Esophagus squamous epithelium (tissue), 5 donors: ENCODE results near the gene SULT1A2. TPM values are rescaled to one million over a fixed set of nuclear protein-coding genes. Genes with fewer than 3 reads are reported as not detected.

Source experiments
- DNase-seq: peaks from one replicate; lab custom pipeline; 2025; lab: John Stamatoyannopoulos, UW
- H3K27ac ChIP-seq, 4 donors: fragments of 200-600 bp; sonication (generic); one replicate each; pipeline ENCODE4 v1.5.1; 2016 to 2019; ENCODE audit warnings: mild to moderate bottlenecking in 1 of 4
- H3K27me3 ChIP-seq, 4 donors: fragments of 200-600 bp; sonication (generic); 1 replicate in 3 of 4; 2 replicates in 1 of 4; pipeline versions ENCODE4 v1.5.1 to v1.6.0; 2017 to 2021; ENCODE audit warnings: antibody characterized with exemption in 1 of 4
- H3K36me3 ChIP-seq, 3 donors: fragments of 200-600 bp; sonication (generic); one replicate each; pipeline ENCODE4 v1.5.1; 2016 to 2019
- H3K4me1 ChIP-seq, 3 donors: fragments of 200-600 bp; sonication (generic); one replicate each; pipeline ENCODE4 v1.5.1; 2017 to 2019
- H3K4me3 ChIP-seq, 4 donors: fragments of 200-600 bp; sonication (generic); 1 replicate in 3 of 4; 2 replicates in 1 of 4; pipeline ENCODE4 v1.5.1; 2016 to 2019; ENCODE audit warnings: mild to moderate bottlenecking in 2 of 4, moderate library complexity in 1 of 4
- H3K9me3 ChIP-seq, 3 donors: fragments of 200-600 bp; sonication (generic); one replicate each; pipeline ENCODE4 v1.5.1; 2016 to 2019
- CTCF ChIP-seq, 6 experiments: fragments of 450-650 bp in 4 of 6; fragments of 200-600 bp in 2 of 6; sonication (generic) in 2 of 6; IDR thresholded peaks; one replicate each; pipeline ENCODE4 v1.5.1; 2016 to 2019; ENCODE audit warnings: antibody characterized with exemption in 6 of 6, mild to moderate bottlenecking in 4 of 6, moderate library complexity in 4 of 6
- POLR2A ChIP-seq, 4 donors: fragments of 450-650 bp; IDR thresholded peaks; one replicate each; pipeline ENCODE4 v1.6.1; 2017; ENCODE audit warnings: antibody characterized with exemption in 4 of 4, mild to moderate bottlenecking in 4 of 4, moderate library complexity in 3 of 4
- WGBS, 2 donors: methylation state at CpG; one replicate each; pipeline ENCODE4 v1.1.5; 2018; 5-methylcytosine and 5-hydroxymethylcytosine counted together
- intact Hi-C: fragments of 100-400 bp; cut with DNase I; formaldehyde crosslinking; loops from one replicate; pipeline ENCODE4 v1.15.0; 2022
- total RNA-seq, 4 donors: library from RNA; depleted of rRNA; stranded (reverse); fragments of >200 nt; gene quantifications; one replicate each; pipeline ENCODE4 v1.1.0, GENCODE V29; 2016
- donor health status: DM: yes; HTN: yes; CAD: no.

Gene SULT1A2
- total RNA-seq, 4 donors from 2014 or later: 0.26 to 0.49 (median 0.38) TPM; not detected in 1

GRCh38 chr16:28575446-28576109 lies 21.3 kb downstream of the SULT1A2 start:
- Histone ChIP-seq H3K36me3 (peaks cover 0 to 5% (median 0%) of the 10 kb centered on the region in 3 donors), H3K4me3 (no peak overlapping the region), H3K27me3 (no peaks in the 10 kb centered on the region), H3K27ac (no peak overlapping the region), H3K9me3 (no peaks in the 10 kb centered on the region), H3K4me1 (peaks cover 0 to 20% (median 3%) of the 10 kb centered on the region in 3 donors)
- WGBS, 2 donors: 82 to 94% methylated on average over 7 to 8 of the region's 8 CpGs
- no peak for DNase-seq
- intact Hi-C loops: no loop called here
- TF ChIP-seq POLR2A (IDR thresholded peaks at IDR 0.05) (no peak), CTCF (IDR thresholded peaks at IDR 0.05) (no peak)

DNA sequence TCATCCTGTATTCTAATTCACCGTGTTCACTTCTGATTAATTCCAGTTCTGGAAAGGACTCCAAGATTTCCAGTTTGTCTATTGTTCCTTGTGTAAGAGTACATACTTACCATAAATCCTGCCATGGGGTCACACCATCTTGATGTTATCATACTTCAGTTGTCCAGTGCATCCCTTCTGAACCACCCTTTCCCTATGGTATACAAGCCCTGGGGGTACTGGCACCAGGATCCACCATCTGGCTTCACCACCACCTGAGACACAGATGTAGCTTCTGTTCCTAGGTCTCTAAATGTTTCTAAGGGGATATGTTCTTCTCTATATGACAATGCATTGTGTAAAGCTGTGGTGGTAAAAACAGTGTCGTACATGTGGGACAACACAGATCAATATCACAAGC lies 21.9 kb downstream of the SULT1A2 start:
- H3K4me3 ChIP-seq: no peak overlapping the region
- intact Hi-C loops: no loop called here
- no peak overlapping the region for H3K27ac ChIP-seq
- H3K9me3 ChIP-seq: no peaks in the 10 kb centered on the region
- no peaks in the 10 kb centered on the region for H3K27me3 ChIP-seq
- 91 to 97% methylated on average over 2 of the region's 2 CpGs for WGBS, 2 donors
- no peak for TF ChIP-seq CTCF (IDR thresholded peaks at IDR 0.05)
- TF ChIP-seq POLR2A (IDR thresholded peaks at IDR 0.05): no peak
- no peaks in the 10 kb centered on the region for H3K36me3 ChIP-seq
- H3K4me1 ChIP-seq: peaks cover 0 to 20% (median 3%) of the 10 kb centered on the region in 3 donors
- no peak for DNase-seq

DNA sequence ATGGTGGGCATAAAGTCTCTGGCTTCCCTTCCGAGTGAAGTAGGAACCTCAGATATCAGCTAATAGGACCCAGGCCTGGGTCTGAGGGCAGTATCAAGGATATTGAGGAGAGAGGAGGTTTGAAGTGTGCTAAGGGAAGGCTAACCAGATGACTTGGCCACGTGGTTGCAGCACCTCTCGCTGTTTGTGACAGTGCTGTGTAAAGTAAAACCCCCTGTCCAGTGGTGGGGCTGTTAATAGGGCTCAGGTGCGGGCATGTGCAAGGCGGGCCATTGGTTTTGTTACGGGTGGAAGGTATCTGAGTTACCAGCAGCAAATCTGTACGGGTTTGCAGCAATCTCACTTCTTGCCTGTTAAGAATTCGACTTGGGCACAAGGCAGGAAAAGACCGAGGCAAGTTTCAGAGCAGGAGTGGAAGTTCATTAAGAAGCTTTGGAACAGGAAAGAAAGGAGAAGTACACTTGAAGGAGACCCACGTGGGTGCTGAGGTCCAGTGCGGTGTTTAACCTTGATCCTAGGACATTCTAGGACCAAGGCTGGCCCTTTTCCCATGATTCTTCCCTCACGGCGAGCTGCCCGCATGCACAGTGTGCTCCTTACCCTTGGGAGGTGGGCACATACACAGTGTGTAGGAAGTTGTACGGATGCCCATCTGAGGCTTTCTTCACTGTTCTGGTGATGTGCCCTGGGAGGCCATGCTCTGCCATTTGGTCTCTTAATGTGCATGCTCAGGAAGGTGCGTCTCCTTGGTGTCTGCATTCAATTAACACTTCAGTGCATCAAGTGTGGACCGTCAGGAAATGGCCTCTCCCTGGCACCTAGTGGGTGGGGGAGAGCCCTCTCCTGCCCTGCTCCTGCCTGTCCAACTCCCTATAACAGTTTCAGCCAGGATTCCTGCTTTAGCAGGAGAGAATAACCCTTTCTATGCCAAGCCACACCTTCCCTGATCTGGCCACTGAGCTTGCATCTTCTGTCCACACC lies 22.8 kb downstream of the SULT1A2 start:
- no peaks in the 10 kb centered on the region for H3K9me3 ChIP-seq
- intact Hi-C loops: no loop called here

DNA sequence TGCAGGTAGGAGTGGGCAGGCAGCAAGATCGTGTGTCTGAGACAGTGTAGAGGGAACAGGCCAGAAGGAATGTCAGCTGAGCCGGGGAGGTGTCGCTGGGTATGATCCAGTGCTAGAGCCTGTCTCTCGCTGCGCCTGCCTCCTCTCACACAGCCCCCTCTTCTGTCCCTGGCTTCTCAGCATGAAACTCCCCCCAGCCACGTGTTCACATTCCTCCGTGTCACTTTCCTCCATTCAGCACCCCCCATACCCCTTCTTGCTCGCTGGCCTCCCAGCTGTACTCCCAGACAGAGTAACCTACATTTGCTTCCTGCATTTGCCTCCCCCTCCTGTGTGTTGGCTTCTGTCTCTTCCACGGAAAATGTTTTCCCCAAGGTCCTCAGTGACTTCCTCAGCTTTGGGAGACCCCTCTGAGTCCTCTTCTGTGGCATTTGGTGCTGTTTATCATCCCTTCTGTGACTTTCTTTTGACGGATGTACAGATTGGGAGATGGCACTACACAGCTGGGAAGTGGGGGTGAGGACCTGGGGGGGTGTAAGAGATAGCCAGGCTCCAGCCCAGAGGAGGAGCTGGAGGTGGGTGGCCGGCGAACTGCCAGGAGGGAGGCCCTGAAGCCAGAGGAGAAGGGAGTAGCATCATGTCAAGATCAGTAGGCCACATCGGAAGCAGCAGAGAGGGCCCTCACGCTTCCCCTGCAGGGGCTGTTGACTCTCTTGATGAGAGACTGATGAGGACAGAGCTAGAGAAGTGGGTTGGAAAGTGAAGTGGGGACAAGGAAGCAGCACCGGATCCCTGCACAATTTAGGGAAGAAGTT lies 23.9 kb downstream of the SULT1A2 start:
- H3K27me3 ChIP-seq: no peaks in the 10 kb centered on the region

More for the DNA sequence above, 22.8 kb downstream of the SULT1A2 start:
- WGBS, 2 donors: 77 to 82% methylated on average over 16 to 17 of the region's 17 CpGs
- H3K27me3 ChIP-seq: no peaks in the 10 kb centered on the region
- DNase-seq: no peak
- H3K4me3 ChIP-seq: no peak overlapping the region
- no peaks in the 10 kb centered on the region for H3K36me3 ChIP-seq
- H3K4me1 ChIP-seq: peaks cover 0 to 20% (median 3%) of the 10 kb centered on the region in 3 donors
- TF ChIP-seq CTCF (IDR thresholded peaks at IDR 0.05) (no peak), POLR2A (IDR thresholded peaks at IDR 0.05) (no peak)
- no peak overlapping the region for H3K27ac ChIP-seq

More for the DNA sequence above, 23.9 kb downstream of the SULT1A2 start:
- H3K27ac ChIP-seq: no peak overlapping the region
- intact Hi-C loops: no loop called here
- 63 to 73% methylated on average over 14 of the region's 15 CpGs for WGBS, 2 donors
- no peaks in the 10 kb centered on the region for H3K36me3 ChIP-seq
- no peaks in the 10 kb centered on the region for H3K9me3 ChIP-seq
- H3K4me3 ChIP-seq: no peak overlapping the region
- no peak for DNase-seq
- peaks cover 0 to 20% (median 3%) of the 10 kb centered on the region in 3 donors for H3K4me1 ChIP-seq
- TF ChIP-seq POLR2A (IDR thresholded peaks at IDR 0.05): no peak
- TF ChIP-seq CTCF (IDR thresholded peaks at IDR 0.05): no peak
